ENCODE measurements around the gene CRYBB1.

Gene CRYBB1

DNA sequence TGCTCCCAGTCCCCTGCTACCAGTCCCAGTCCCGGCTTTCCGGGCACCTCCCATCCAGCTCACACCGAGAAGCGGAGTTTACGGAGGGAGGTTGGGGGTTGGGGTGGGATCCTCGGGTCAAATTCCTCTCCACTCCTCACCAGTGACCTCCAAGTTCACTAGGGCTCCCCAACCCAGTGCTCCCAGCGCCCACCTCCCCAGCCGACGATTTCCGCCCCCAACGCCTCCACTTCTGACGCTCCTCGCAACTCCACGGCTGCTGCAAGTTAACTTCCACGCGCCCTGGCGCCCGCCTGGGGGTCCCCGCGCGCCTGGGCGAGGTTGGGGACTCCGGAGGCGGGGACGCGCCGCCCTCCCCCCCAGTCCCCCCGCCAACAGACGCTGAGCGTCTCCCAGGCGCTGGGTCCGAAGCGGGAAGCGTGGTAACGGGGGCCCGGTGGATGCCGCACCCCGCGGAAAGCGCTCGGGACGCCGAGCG, 28.4 kb downstream of the CRYBB1 start:
- no peaks in the 10 kb centered on the region for H3K36me3 ChIP-seq
- H3K4me1 ChIP-seq, result no peaks in the 10 kb centered on the region; the same call in 1 of the 2 replicates
- peak overlapping the region; percentile 83 for H3K4me3 ChIP-seq (ENCODE audit: low read depth, low read length)
- no peaks in the 10 kb centered on the region for H3K27me3 ChIP-seq
- H3K9me3 ChIP-seq, result no peaks in the 10 kb centered on the region
- no peak for DNase-seq
- TF ChIP-seq, protein P1, sequence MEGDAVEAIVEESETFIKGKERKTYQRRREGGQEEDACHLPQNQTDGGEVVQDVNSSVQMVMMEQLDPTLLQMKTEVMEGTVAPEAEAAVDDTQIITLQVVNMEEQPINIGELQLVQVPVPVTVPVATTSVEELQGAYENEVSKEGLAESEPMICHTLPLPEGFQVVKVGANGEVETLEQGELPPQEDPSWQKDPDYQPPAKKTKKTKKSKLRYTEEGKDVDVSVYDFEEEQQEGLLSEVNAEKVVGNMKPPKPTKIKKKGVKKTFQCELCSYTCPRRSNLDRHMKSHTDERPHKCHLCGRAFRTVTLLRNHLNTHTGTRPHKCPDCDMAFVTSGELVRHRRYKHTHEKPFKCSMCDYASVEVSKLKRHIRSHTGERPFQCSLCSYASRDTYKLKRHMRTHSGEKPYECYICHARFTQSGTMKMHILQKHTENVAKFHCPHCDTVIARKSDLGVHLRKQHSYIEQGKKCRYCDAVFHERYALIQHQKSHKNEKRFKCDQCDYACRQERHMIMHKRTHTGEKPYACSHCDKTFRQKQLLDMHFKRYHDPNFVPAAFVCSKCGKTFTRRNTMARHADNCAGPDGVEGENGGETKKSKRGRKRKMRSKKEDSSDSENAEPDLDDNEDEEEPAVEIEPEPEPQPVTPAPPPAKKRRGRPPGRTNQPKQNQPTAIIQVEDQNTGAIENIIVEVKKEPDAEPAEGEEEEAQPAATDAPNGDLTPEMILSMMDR (IDR thresholded peaks at IDR 0.05; ENCODE audit: low read depth, low read length), result no peak

DNA sequence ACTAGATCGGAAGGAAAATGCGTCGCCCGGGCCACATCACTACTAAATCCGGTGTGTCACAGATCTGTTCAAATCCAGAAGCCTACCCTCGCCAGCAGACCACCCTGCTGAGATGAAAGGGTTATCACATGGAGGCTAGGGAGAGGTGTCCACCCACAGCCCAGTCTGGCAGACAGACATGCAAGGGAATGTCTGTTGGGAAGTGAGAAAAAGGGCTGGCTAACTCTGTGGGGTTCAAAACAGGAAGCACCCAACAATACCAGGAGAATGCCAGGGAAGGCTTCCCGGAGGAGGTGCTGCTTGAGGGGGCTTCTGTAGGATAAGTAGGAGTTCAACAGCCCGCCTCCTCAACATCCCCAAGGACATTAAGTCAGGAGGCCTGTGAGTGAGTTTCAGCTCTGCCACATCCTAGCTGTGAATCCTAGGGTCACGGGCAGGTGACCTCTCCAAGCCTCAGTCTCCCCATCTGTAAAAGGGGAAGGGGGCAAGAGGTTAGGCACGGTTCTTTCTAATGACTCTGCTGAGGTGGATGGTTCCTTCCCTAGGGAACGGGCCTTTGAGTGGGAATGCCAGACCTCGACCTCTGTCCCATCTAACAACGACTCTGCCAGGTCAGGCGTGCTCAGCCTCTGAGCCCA, 29.0 kb downstream of the CRYBB1 start:
- peak; percentile 47 for DNase-seq
- H3K36me3 ChIP-seq, result no peaks in the 10 kb centered on the region
- no peaks in the 10 kb centered on the region; the same call in 1 of the 2 replicates for H3K4me1 ChIP-seq
- H3K9me3 ChIP-seq, result no peaks in the 10 kb centered on the region
- TF ChIP-seq, protein P1 (IDR thresholded peaks at IDR 0.05; ENCODE audit: low read depth, low read length), result no peak
- H3K27me3 ChIP-seq, result no peaks in the 10 kb centered on the region
- peak overlapping the region; percentile 83 for H3K4me3 ChIP-seq (ENCODE audit: low read depth, low read length)

DNA sequence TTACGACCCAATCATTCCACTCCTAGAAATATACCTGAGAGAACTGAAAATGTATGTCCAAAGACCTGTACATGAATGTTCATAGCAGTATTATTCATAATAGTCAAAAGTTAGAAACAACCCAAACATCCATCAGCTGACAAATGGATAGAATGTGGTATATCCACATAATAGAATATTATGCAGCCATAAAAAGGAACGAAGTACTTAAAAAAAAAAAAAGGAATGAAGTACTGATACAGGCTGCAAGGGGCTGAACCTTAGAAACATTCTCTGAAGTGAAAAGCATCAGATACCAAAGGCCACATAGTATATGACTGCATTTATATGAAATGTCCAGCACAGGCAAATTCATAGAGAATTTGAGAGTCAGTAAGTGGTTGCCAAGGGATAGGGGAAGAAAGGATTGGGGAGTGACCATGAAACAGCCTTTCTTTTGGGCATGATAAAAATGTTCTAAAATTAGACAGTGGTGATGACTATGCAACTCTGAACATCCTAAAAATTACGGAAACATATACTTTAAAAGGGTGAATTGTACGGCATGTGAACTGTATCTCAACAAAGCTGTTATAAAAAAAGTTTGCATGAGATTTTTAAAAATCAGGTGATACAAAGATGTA, 29.7 kb downstream of the CRYBB1 start:
- no peak for DNase-seq
- no peaks in the 10 kb centered on the region; the same call in 1 of the 2 replicates for H3K4me1 ChIP-seq
- TF ChIP-seq, protein P1 (IDR thresholded peaks at IDR 0.05; ENCODE audit: low read depth, low read length), result no peak
- H3K36me3 ChIP-seq, result no peaks in the 10 kb centered on the region
- H3K9me3 ChIP-seq, result no peaks in the 10 kb centered on the region
- H3K4me3 ChIP-seq (ENCODE audit: low read depth, low read length), result no peak overlapping the region
- H3K27me3 ChIP-seq, result no peaks in the 10 kb centered on the region

DNA sequence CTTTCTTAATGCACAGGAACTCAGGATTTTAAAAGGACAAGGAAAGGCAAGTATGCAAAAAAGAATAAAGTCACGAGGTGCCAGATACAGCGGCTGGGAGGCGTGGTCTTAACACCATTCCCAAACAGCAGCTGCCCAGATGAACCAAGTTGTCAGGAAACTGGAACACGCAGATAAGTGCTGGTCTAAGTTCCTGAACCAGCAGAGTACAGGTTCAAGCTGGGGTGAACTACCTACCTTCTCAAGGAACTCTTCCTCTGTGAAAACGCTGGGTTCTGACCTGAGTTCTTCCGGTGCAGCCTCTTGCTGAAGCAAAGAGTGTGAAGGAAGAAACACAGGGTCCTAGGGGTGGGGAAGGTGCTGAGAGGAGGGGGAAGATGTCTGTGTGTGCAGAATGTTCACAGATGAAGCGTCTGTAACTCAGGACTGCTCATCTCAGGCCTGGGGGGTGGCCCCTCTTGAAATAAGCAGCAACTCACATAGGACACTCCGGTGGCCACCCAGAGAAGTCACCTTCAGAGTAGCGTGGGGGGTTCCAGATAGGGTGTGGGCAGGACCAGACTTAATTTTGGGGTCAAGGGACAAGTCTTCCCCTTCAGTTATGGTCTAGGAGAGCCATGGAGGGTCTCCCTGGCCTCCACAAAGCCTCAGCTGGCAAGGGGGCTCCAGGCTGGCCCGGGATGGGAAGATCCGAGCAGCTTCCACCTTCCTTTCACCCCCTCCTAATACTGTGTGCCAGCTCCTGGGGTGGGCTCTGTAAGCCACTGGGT, 31.1 kb downstream of the CRYBB1 start:
- Histone ChIP-seq H3K4me3 (ENCODE audit: low read depth, low read length) (no peak overlapping the region), H3K27me3 (no peaks in the 10 kb centered on the region), H3K36me3 (no peaks in the 10 kb centered on the region), H3K4me1 (no peaks in the 10 kb centered on the region; the same call in 1 of the 2 replicates), H3K9me3 (no peaks in the 10 kb centered on the region)
- no peak for DNase-seq
- TF ChIP-seq, protein P1 (IDR thresholded peaks at IDR 0.05; ENCODE audit: low read depth, low read length), result no peak

DNA sequence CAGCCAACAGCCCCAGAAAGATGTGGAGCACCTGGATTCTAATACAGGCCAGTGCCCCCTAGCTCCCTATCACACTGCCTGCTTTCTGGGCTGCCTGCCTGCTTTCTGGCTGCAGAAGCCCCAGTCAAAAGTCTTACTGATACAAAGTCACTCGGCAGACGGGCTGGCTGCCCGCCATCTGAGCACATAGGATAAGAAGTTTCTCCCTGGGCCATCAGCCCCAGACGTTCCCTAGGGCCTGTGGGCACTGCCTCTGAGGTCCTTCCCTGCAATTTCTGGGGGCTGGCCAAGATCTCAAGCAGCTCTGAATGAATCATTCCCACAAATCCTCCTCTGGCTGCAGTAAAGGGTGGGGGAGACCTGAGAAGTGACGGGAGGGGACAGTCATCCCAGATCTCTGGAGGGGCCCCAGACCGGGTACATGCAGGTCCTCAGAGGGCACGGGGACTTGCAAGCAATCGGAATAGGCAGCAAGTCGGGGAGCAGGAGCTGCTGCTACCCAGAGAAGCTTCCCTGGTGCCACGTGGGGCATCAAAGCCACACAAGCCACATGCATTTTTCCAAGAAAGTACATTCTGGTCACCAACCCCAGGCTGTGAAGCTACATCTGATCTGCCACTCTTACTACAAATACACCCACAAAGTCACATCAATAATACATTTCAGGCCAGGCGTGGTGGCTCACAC, 32.6 kb downstream of the CRYBB1 start:
- Histone ChIP-seq H3K27me3 (no peaks in the 10 kb centered on the region), H3K36me3 (no peaks in the 10 kb centered on the region), H3K4me1 (no peaks in the 10 kb centered on the region; the same call in 1 of the 2 replicates), H3K4me3 (ENCODE audit: low read depth, low read length) (no peak overlapping the region), H3K9me3 (no peaks in the 10 kb centered on the region)
- peak; percentile 84 for DNase-seq
- TF ChIP-seq, protein P1 (IDR thresholded peaks at IDR 0.05; ENCODE audit: low read depth, low read length), result peak; percentile 36; the same call in 1 of the 2 replicates

Data from BE2C (cell line).